IMR-90 (cell line): ENCODE measurements around the gene ZFPL1. TPM values are rescaled to one million over a fixed set of nuclear protein-coding genes. Genes with fewer than 3 reads are reported as not detected.

Experiments
- ATAC-seq: fragments of 200-7000 bp; cut with Tn5 transposase; 2 replicates; pipeline ENCODE4 v1.9.1; 2020; ENCODE audit warnings: low read depth, mild to moderate bottlenecking, moderate library complexity
- BruUV-seq: library from RNA; stranded (reverse); fragments of 400-500 nt; replicated peaks from 2 replicates; lab custom pipeline; 2021; lab: Mats Ljungman, UMichigan
- CTCF ChIA-PET: fragments of 300-600 bp; formaldehyde crosslinking; extraction: SDS; loops from one replicate; lab custom pipeline; 2021; ENCODE audit warnings: antibody characterized with exemption; lab: Yijun Ruan, JAX
- POLR2A ChIA-PET: fragments of 300-600 bp; sonication (Branson Sonifier 250); formaldehyde crosslinking; loops from one replicate; lab custom pipeline; 2022; ENCODE audit warnings: antibody characterized with exemption; ENCODE audit not compliant: unreplicated experiment; lab: Charles Lee
- DNase-seq: peaks from one replicate; pipeline ENCODE4 v3.0.0; 2013
- H2AFZ ChIP-seq: replicated peaks from 2 replicates; pipeline ENCODE3; 2013; ENCODE audit warnings: low read length, mild to moderate bottlenecking; ENCODE audit not compliant: poor library complexity
- H2AK5ac ChIP-seq: 2 replicates; pipeline ENCODE4 v1.6.1; 2013; ENCODE audit warnings: low read depth, low read length, inconsistent platforms
- H2AK9ac ChIP-seq: replicated peaks from 2 replicates; pipeline ENCODE3; 2013; ENCODE audit warnings: mild to moderate bottlenecking, low read depth, low read length, moderate library complexity; ENCODE audit not compliant: poor library complexity
- H2BK120ac ChIP-seq: 2 replicates; pipeline ENCODE4 v1.6.1; 2013; ENCODE audit warnings: low read depth, low read length, inconsistent platforms
- H2BK15ac ChIP-seq: 3 replicates; pipeline ENCODE4 v1.6.1; 2013; ENCODE audit warnings: low read depth, low read length, inconsistent platforms
- H2BK20ac ChIP-seq: 2 replicates; pipeline ENCODE4 v1.6.1; 2013; ENCODE audit warnings: low read depth, mild to moderate bottlenecking, inconsistent platforms, low read length, moderate library complexity
- H2BK5ac ChIP-seq: 2 replicates; pipeline ENCODE4 v1.6.1; 2013; ENCODE audit warnings: mild to moderate bottlenecking, low read depth, low read length, inconsistent platforms; ENCODE audit not compliant: poor library complexity, severe bottlenecking
- H3K14ac ChIP-seq: replicated peaks from 2 replicates; pipeline ENCODE4 v1.6.1; 2013; ENCODE audit warnings: low read depth, low read length, inconsistent platforms
- H3K18ac ChIP-seq: 2 replicates; pipeline ENCODE4 v1.6.1; 2013; ENCODE audit warnings: low read depth, low read length, control low read depth
- H3K23ac ChIP-seq: 2 replicates; pipeline ENCODE4 v1.6.1; 2013; ENCODE audit warnings: low read depth, low read length, inconsistent platforms
- H3K27ac ChIP-seq: 2 replicates; pipeline ENCODE4 v1.5.1; 2013; ENCODE audit warnings: mild to moderate bottlenecking, control low read depth, low read length; ENCODE audit not compliant: insufficient read depth
- H3K27me3 ChIP-seq: 2 replicates; pipeline ENCODE4 v1.6.1; 2013; ENCODE audit warnings: low read length; ENCODE audit not compliant: control insufficient read depth, insufficient read depth
- H3K36me3 ChIP-seq: 2 replicates; pipeline ENCODE4 v1.6.1; 2013; ENCODE audit warnings: low read length, mixed read lengths; ENCODE audit not compliant: control insufficient read depth, insufficient read depth
- H3K4ac ChIP-seq: 2 replicates; pipeline ENCODE4 v1.6.1; 2013; ENCODE audit warnings: low read depth, low read length, inconsistent platforms
- H3K4me1 ChIP-seq: 2 replicates; pipeline ENCODE4 v1.6.1; 2013; ENCODE audit warnings: low read length, mixed read lengths; ENCODE audit not compliant: control insufficient read depth, insufficient read depth
- H3K4me2 ChIP-seq: 2 replicates; pipeline ENCODE4 v1.6.1; 2013; ENCODE audit warnings: low read depth, mild to moderate bottlenecking, control low read depth, low read length, moderate library complexity
- H3K4me3 ChIP-seq: 2 replicates; pipeline ENCODE4 v1.5.1; 2013; ENCODE audit warnings: low read depth, mild to moderate bottlenecking, control low read depth, low read length, moderate library complexity; ENCODE audit not compliant: insufficient read depth
- H3K56ac ChIP-seq: 2 replicates; pipeline ENCODE4 v1.6.1; 2013; ENCODE audit warnings: low read length, inconsistent platforms; ENCODE audit not compliant: insufficient read depth; ENCODE audit errors: extremely low read depth
- H3K79me1 ChIP-seq, 2 experiments: 2 replicates each; pipeline ENCODE4 v1.6.1; 2013; ENCODE audit warnings: low read length in 2 of 2, inconsistent platforms in 1 of 2, low read depth in 1 of 2
- H3K9ac ChIP-seq: 2 replicates; pipeline ENCODE4 v1.6.1; 2013; ENCODE audit warnings: low read depth, low read length, control low read depth
- H3K9me1 ChIP-seq: 2 replicates; pipeline ENCODE4 v1.6.1; 2013; ENCODE audit warnings: low read length, inconsistent platforms; ENCODE audit not compliant: insufficient read depth
- H3K9me3 ChIP-seq: 2 replicates; pipeline ENCODE4 v1.6.1; 2013; ENCODE audit warnings: low read length; ENCODE audit not compliant: control insufficient read depth, insufficient read depth
- H4K20me1 ChIP-seq: 2 replicates; pipeline ENCODE4 v1.6.1; 2013; ENCODE audit warnings: low read length, inconsistent platforms; ENCODE audit not compliant: insufficient read depth
- H4K5ac ChIP-seq: 2 replicates; pipeline ENCODE4 v1.6.1; 2013; ENCODE audit warnings: mild to moderate bottlenecking, low read depth, low read length, control low read depth
- H4K8ac ChIP-seq, 2 experiments: 2 replicates each; pipeline ENCODE4 v1.6.1; 2013; ENCODE audit warnings: low read depth in 2 of 2, low read length in 2 of 2, control low read depth in 1 of 2, inconsistent platforms in 1 of 2
- H4K91ac ChIP-seq: 2 replicates; pipeline ENCODE4 v1.6.1; 2013; ENCODE audit warnings: low read depth, low read length, inconsistent platforms; ENCODE audit not compliant: insufficient read depth
- RCOR1 ChIP-seq: IDR thresholded peaks from 2 replicates; pipeline ENCODE4 v1.6.1; 2012; ENCODE audit warnings: mild to moderate bottlenecking, low read length, improper control_type of control experiment; ENCODE audit not compliant: insufficient replicate concordance
- WGBS, 2 experiments: methylation state at CpG; one replicate each; pipeline versions ENCODE4 v1.1.5 to v1.1.7; 2013; ENCODE audit warnings: missing lambda C conversion rate in 2 of 2; ENCODE audit not compliant: insufficient read length in 1 of 2; ENCODE audit errors: extremely low coverage in 2 of 2; 5-methylcytosine and 5-hydroxymethylcytosine counted together
- dilution Hi-C: fragments of 300-500 bp; cut with HindIII; formaldehyde crosslinking; loops from one replicate; pipeline ENCODE4 v1.14.3; 2018; ENCODE audit warnings: low sequenced_read_pairs; ENCODE audit not compliant: unreplicated experiment
- in situ Hi-C: fragments of 300-500 bp; cut with MboI; formaldehyde crosslinking; loops from 3 replicates; pipeline ENCODE4 v1.14.3; 2019; ENCODE audit warnings: low sequenced_read_pairs, inconsistent platforms, mixed read lengths
- intact Hi-C: fragments of 100-400 bp; cut with micrococcal nuclease; formaldehyde crosslinking; loops from 2 replicates; pipeline ENCODE4 v1.10.0; 2022
- polyA plus RNA-seq, 3 experiments: library from polyadenylated mRNA; depleted of rRNA; stranded (reverse); fragments of >200 nt; gene quantifications; 2 replicates each; pipeline ENCODE4 v1.2.3, GENCODE V29; 2012; ENCODE audit warnings: low replicate concordance in 1 of 3
- total RNA-seq: library from RNA; depleted of rRNA; stranded (reverse); fragments of >200 nt; gene quantifications from 2 replicates; pipeline ENCODE4 v1.2.3, GENCODE V29; 2012

The ZFPL1 gene
- total and polyA plus RNA-seq, 2 of the 4 experiments (the other 2 are of a cell fraction) = 24.0 to 67.5 TPM

DNA sequence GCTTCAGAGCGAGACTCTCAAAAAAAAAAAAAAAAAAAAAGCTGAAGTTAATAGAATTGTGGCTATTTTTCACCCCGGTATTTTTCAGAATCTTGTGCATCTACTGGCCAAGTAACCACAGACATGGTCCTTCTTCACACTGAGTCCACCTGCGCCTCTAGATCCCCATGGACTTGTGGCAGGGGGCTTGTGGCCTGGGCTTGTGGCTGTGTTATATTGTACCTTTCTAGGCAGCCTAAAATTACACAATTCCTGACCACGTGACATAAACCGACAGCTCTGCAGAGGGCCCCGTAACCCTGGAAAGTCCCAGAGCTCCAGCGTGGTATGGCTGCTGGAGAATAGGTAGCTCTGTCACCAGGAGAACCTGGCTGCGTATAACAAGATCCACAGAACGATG is 14.8 kb upstream of the ZFPL1 start:
- no peak overlapping the region for H3K4ac ChIP-seq
- H3K4me1 ChIP-seq = no peaks in the 10 kb centered on the region
- in situ Hi-C loops = no loop called here
- H4K8ac ChIP-seq = no peak overlapping the region
- H4K91ac ChIP-seq = no peak overlapping the region
- no CpG with 5 or more reads among the region's 9 CpGs for WGBS, 2 experiments
- no peak overlapping the region for H3K23ac ChIP-seq
- H3K9me1 ChIP-seq = no peaks in the 10 kb centered on the region; the same call in 1 of the 2 replicates
- no peak for ATAC-seq
- H3K27me3 ChIP-seq = no peaks in the 10 kb centered on the region; the same call in 1 of the 2 replicates
- H2AFZ ChIP-seq = peak overlapping the region; percentile 9
- H3K27ac ChIP-seq = no peak overlapping the region
- TF ChIP-seq RCOR1 = no peak
- no peak overlapping the region for H2BK5ac ChIP-seq
- H3K4me3 ChIP-seq = no peak overlapping the region
- no peak overlapping the region for H2BK120ac ChIP-seq
- no TSS peak for BruUV-seq
- no peak overlapping the region for H3K18ac ChIP-seq
- no peak overlapping the region for H2AK5ac ChIP-seq
- intact Hi-C loops = no loop called here
- H3K56ac ChIP-seq = no peak overlapping the region
- CTCF ChIA-PET = interaction anchor here (0.6 kb wide), 1 partner anchor 228 kb away, joined by 3 read pairs; no protein-coding TSS in a partner anchor
- H3K36me3 ChIP-seq = no peaks in the 10 kb centered on the region
- H3K79me1 ChIP-seq = no peaks in the 10 kb centered on the region
- POLR2A ChIA-PET = no interaction called here
- no peaks in the 10 kb centered on the region for H3K9me3 ChIP-seq
- no peak overlapping the region for H2BK15ac ChIP-seq
- DNase-seq = peak; percentile 16
- H3K9ac ChIP-seq = no peak overlapping the region
- H4K20me1 ChIP-seq = no peaks in the 10 kb centered on the region
- dilution Hi-C loops = no loop called here
- H2BK20ac ChIP-seq = no peak overlapping the region
- H3K14ac ChIP-seq = no peak overlapping the region
- H3K4me2 ChIP-seq = no peak overlapping the region
- no peak overlapping the region for H2AK9ac ChIP-seq
- no peak overlapping the region for H4K5ac ChIP-seq
